HL-60 (cell line): ENCODE data around the gene SKP2.

Source experiments
- DNase-seq, 2 experiments: peaks; one replicate each; pipeline ENCODE4 v3.0.0-alpha.2; 2010 to 2020; ENCODE audit warnings: low read depth in 1 of 2, low spot score in 1 of 2
- H3K27ac ChIP-seq: fragments of 250-450 bp; sonication (Bioruptor Pico); replicated peaks from 2 replicates; pipeline ENCODE4 v1.5.1; 2020; ENCODE audit warnings: mild to moderate bottlenecking, moderate library complexity
- H3K27me3 ChIP-seq: fragments of 250-450 bp; sonication (Bioruptor Pico); 2 replicates; pipeline ENCODE4 v1.5.1; 2021; ENCODE audit warnings: mild to moderate bottlenecking, moderate library complexity; ENCODE audit not compliant: insufficient read depth, poor library complexity, severe bottlenecking
- H3K4me3 ChIP-seq: replicated peaks from 2 replicates; pipeline ENCODE4 v1.5.1; 2011; ENCODE audit warnings: mild to moderate bottlenecking, control low read depth, low read length; ENCODE audit not compliant: insufficient read depth
- GABPA ChIP-seq: IDR thresholded peaks from 2 replicates; pipeline ENCODE4 v1.6.1; 2012; ENCODE audit warnings: low read depth
- POLR2AphosphoS5 ChIP-seq: IDR thresholded peaks from 2 replicates; pipeline ENCODE4 v1.6.1; 2012; ENCODE audit warnings: low read depth
- SPI1 ChIP-seq: IDR thresholded peaks from 2 replicates; pipeline ENCODE4 v1.6.1; 2012; ENCODE audit warnings: low read depth, mild to moderate bottlenecking, borderline replicate concordance
- TF ChIP-seq, protein P1 (sequence below): IDR thresholded peaks from one replicate; pipeline ENCODE4 v1.5.1; 2011; ENCODE audit warnings: low read length, control low read depth, inconsistent platforms; ENCODE audit not compliant: insufficient read depth
- TF ChIP-seq, protein P2 (sequence below): IDR thresholded peaks from 2 replicates; pipeline ENCODE4 v1.6.1; 2012; ENCODE audit warnings: low read depth; ENCODE audit not compliant: insufficient replicate concordance

The SKP2 gene

DNA sequence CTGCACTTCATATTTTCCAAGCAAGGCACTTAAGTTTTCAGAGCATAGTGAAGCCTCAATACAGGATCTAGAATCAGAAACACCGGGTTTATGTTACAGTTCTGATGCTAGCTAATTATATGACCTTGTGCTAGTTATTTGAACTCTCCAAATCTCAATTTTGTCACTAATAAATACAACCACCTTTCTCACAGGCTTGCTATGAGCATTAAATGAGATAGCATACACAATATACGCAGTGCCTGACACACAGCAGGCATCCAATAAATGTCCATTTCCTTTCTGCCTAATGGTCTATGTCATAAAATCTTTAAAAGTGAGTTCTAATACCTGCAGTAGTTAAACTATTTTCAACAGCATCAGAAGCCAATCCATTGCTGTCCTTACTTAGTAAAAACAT lies 56.9 kb downstream of the SKP2 start:
- TF ChIP-seq, protein P1, sequence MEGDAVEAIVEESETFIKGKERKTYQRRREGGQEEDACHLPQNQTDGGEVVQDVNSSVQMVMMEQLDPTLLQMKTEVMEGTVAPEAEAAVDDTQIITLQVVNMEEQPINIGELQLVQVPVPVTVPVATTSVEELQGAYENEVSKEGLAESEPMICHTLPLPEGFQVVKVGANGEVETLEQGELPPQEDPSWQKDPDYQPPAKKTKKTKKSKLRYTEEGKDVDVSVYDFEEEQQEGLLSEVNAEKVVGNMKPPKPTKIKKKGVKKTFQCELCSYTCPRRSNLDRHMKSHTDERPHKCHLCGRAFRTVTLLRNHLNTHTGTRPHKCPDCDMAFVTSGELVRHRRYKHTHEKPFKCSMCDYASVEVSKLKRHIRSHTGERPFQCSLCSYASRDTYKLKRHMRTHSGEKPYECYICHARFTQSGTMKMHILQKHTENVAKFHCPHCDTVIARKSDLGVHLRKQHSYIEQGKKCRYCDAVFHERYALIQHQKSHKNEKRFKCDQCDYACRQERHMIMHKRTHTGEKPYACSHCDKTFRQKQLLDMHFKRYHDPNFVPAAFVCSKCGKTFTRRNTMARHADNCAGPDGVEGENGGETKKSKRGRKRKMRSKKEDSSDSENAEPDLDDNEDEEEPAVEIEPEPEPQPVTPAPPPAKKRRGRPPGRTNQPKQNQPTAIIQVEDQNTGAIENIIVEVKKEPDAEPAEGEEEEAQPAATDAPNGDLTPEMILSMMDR = no peak
- TF ChIP-seq SPI1 (no peak), POLR2AphosphoS5 (no peak), GABPA (no peak)
- TF ChIP-seq, protein P2, sequence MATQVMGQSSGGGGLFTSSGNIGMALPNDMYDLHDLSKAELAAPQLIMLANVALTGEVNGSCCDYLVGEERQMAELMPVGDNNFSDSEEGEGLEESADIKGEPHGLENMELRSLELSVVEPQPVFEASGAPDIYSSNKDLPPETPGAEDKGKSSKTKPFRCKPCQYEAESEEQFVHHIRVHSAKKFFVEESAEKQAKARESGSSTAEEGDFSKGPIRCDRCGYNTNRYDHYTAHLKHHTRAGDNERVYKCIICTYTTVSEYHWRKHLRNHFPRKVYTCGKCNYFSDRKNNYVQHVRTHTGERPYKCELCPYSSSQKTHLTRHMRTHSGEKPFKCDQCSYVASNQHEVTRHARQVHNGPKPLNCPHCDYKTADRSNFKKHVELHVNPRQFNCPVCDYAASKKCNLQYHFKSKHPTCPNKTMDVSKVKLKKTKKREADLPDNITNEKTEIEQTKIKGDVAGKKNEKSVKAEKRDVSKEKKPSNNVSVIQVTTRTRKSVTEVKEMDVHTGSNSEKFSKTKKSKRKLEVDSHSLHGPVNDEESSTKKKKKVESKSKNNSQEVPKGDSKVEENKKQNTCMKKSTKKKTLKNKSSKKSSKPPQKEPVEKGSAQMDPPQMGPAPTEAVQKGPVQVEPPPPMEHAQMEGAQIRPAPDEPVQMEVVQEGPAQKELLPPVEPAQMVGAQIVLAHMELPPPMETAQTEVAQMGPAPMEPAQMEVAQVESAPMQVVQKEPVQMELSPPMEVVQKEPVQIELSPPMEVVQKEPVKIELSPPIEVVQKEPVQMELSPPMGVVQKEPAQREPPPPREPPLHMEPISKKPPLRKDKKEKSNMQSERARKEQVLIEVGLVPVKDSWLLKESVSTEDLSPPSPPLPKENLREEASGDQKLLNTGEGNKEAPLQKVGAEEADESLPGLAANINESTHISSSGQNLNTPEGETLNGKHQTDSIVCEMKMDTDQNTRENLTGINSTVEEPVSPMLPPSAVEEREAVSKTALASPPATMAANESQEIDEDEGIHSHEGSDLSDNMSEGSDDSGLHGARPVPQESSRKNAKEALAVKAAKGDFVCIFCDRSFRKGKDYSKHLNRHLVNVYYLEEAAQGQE = no peak
- H3K4me3 ChIP-seq = no peak overlapping the region
- no peak overlapping the region for H3K27ac ChIP-seq
- no peak for DNase-seq
- H3K27me3 ChIP-seq = no peaks in the 10 kb centered on the region

DNA sequence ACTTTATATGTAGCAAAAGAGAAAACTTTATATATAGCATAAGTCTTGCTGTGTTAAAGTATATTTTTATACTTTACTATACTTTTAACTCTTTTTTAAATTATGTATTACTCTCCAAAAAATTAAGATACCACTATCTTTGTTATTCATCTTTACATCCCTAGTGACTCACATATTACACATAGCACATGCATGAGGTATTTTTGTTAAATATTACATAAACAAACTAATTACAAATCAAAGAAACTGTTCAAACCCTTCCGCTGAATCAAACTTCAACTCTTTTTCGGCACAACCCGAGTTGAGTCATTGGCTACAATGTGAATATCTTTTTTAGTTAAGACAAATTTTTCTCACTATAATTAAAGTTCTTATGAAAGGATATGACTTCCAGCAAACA lies 57.8 kb downstream of the SKP2 start:
- DNase-seq = no peak
- Histone ChIP-seq H3K27ac (no peak overlapping the region), H3K27me3 (no peaks in the 10 kb centered on the region), H3K4me3 (no peak overlapping the region)
- no peak for TF ChIP-seq POLR2AphosphoS5
- no peak for TF ChIP-seq GABPA
- TF ChIP-seq, protein P1 = no peak
- TF ChIP-seq, protein P2 = no peak
- TF ChIP-seq SPI1 = no peak

DNA sequence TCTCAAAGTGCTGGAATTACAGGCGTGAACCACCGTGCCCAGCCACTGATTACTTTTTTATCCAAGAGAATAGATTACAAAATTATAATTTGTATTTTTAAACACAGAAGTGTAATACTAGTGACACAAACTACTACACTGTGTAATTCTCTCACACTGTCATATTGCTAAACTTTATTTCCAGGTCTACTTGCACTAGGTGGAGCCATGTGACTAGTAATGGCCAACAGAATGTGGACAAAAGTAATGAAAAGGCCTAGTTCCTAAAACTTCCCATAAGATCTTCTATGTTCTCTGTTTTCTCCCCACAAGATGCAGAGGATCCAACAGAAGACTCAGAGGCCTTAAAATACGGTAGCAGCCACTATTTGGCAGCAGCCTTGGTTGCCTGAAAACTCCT lies 62.5 kb downstream of the SKP2 start:
- no peak for DNase-seq
- H3K27me3 ChIP-seq = no peaks in the 10 kb centered on the region
- H3K4me3 ChIP-seq = no peak overlapping the region
- no peak overlapping the region for H3K27ac ChIP-seq
- TF ChIP-seq SPI1 (no peak), GABPA (no peak), POLR2AphosphoS5 (no peak)
- TF ChIP-seq, protein P1 = no peak
- TF ChIP-seq, protein P2 = no peak
